DMS53 treated with DMSO at 0.1 percent for 48 hours (cell line): ENCODE data around the gene CERS6.
A peak's percentile ranks its signal among the peaks of the same experiment; 100 is the strongest.

Experiments
- DNase-seq: peaks from one replicate; lab custom pipeline; 2025; ENCODE audit not compliant: unreplicated experiment; lab: John Stamatoyannopoulos, UW

CERS6 gene

DNA sequence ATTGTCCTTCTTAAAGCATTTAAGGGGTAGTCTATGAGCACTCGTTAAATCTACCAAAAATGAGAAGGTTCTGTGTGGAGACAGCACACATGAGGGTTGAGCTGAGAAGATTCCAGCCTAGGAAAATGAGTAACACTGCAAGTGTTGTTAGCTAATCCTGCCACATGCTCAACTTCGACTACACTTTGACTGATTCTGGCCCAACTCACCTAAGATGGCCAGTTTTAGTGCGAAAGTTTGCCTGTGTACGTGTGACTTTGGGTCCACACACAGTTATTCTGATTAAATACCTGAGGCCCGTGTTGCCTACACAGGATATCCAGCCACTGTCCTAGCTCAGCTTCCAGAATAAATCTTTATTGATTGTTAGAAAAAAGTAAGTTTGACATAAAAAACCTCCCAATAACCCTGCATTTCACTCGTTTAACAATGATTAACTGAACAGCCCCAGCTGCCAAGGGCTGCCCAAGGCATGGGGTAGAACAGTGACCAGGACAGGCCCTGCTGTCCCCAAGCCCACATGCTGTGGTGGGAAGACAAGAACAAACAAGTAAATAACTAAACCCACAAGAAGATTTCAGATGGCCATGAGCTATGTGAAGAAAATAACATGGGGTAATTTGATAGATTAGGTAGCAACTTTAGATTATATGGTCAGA is 14.7 kb upstream of the CERS6 start:
- DNase-seq: no peak

DNA sequence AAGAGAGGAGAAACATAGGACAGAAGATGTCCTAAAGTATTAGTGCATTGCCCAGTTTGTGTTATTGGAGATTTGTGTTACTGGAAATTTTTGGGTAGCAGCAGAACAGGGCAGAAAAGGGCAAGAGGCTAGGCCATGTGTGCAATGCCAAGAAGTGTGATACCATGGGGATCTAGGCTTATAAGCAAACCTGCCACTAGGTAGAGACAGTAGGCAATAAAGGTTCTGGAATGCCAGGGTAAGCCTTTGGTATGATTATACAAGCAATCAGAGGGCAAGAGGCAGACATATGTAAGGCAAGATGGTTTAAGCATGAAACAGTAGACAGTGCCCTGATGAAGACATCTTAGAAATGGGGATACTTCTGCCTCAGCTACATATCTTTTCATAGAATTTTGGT is 12.3 kb upstream of the CERS6 start:
- no peak for DNase-seq

DNA sequence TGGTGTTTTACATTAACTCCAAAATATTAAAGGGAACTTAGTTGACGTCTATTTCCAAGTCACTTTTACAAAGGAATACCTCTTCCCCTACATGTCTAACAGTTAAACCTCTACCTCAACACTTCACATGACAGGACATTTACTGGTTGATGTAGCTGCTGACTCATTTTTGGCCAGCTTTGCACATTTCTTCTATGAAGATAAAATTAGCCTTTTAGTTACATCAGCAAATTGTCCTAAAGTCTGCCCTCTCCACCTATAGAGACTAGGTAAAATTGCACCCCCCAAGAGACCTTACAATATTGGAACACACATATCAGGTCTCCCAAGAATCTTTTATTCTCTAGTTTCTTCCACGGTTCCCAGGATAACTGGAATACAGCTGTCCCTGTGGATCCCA is 10.1 kb upstream of the CERS6 start:
- DNase-seq: no peak

DNA sequence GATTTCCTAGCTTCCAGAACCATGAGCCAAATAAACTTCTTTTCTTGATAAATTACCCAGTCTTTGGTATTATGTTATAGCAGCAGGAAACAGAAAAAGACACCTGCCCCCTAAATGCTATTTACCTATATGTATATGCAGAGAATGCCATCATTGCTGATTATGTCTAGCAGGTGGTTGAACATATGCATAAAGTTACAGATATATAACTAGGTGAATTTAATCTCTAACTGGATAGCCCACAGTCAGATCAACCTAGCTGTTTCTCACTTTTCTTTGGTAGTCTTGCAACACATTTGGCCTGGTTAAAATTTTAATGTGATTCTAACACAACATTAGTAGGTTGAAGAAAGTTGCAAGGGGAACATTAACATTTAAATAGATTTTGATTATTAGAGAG is 7.1 kb upstream of the CERS6 start:
- no peak for DNase-seq

DNA sequence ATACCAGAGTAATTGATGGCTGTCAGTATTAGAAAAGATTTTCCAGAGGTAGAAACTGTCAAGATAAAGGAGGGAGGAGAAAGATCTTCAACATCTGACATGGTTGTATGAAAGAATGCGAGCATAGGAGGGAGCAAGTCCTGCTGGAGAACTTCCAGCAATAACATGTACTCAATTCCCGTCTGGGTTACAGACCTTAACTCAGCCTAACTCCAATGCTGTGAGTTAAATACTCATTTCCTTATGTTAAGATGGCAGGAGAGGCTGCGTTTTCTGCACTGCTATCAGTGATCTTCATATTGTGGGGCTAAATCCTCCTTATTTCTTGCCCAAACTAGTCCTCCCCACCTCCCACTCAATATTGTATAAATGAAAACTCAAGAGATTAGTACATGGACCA is 6.7 kb upstream of the CERS6 start:
- DNase-seq: no peak

DNA sequence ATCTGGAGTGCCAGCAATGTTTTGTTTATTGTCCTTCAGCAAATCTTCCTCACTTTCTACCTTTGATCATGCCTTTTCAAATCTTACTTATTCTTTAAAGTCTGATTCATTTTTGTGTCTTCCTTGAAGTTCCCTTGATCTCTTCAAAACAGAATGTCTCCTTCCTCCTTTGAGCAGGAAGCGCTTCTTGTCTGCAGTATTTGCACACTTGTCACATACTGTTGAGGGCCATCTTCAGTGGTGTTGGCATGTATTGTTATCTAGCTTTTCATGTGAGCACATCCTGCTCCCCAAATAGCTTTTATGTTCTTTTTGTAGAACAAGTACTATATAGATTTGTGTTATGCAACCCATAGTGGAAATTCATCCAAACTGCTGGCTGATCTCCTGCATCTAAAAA is 5.9 kb upstream of the CERS6 start:
- no peak for DNase-seq

DNA sequence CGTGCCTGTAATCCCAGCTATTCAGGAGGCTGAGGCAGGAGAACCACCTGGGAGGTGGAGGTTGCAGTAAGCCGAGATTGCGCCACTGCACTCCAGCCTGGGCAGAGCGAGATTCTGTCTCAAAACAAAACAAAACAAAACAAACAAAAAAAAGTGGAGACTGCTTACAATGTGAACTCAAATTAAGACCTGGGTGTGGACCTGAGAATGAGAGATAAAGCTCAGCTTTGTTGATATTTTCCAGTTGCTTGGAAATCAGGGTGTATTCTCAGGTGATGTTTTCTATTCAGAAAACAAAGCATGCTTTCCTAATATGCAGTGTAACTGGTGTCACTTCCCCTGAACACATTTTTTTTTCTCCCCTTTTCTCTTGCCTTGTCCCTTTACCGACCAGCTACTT is 5.3 kb upstream of the CERS6 start:
- DNase-seq: no peak

DNA sequence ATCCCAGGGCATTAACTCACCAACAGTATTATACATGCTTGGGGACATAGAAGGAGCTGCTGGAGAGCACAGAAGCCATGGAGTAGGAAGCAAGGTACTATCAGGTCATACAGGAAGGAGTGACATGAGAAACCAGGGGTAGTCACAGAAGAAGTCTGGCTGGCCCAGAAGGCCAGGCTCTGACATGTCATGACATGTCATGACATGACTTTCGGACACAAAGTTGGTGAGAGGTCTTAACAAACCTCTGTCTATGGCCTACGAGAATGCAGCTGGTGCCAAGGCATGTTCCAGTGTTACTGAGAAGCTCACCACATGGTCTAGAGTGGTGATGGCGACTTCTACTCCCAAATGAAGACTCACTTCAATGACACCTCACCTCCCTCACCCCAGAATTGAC is 3.3 kb upstream of the CERS6 start:
- DNase-seq: no peak

DNA sequence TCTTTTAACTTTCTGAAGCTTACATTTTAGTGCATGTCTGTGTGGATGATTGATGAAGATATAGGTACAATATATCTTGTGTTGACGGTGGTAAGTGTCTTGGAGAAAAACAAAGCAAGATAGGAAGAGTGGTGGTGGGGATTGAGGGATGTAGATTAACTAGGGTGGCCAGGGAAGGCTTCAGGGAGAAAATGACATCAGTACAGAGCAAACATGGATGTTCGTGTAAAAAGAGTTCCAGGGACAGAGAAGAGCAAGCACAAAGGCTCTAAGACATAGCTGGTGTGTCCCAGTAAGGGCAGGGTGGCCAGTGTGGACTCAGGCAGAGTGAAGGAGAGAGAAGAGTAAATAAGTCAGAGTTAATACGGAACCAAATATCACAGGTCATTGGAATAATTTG is 2.7 kb upstream of the CERS6 start:
- DNase-seq: no peak

DNA sequence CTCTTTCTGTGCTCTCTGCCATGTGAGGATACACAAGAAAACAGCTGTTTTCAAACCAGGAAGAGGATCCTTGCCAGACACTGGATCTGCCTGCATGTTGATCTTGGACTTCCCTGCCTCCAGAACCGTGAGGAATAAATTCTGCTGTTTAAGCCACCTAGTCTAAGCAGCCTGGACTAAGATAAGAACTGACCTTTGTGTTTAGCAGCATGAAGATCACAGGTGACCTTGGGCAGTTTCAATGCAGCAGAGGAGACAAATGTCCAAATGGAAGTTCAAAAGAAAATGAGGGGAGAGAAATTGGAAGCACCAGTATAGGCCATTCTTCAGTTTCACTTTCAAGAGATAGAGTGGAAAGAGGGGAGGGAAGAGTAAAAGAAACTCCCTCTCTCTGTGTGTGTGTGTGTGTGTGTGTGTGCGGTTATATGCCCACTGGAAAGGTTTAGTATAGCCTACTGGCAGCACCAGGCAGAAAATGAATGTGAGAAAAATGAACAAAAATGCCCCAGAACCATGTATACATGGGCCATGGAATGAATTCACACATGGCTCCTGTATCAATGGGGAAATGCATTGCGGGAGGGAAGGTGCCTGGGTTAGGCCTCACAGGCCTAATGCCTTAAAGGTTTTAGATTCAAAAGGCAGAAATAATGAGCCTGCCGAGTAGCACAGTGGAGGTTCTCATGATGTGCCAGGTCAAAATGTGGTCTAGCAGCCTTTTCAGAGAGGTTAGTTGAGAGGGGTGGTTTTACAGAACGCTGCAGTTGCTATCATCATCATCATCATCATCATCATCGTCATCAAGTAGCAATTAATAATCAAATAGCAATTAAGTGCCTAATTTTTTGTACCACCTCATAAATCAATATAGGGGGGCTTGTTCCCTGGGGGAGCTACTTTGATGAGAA is 1.1 kb upstream of the CERS6 start:
- DNase-seq: no peak

DNA sequence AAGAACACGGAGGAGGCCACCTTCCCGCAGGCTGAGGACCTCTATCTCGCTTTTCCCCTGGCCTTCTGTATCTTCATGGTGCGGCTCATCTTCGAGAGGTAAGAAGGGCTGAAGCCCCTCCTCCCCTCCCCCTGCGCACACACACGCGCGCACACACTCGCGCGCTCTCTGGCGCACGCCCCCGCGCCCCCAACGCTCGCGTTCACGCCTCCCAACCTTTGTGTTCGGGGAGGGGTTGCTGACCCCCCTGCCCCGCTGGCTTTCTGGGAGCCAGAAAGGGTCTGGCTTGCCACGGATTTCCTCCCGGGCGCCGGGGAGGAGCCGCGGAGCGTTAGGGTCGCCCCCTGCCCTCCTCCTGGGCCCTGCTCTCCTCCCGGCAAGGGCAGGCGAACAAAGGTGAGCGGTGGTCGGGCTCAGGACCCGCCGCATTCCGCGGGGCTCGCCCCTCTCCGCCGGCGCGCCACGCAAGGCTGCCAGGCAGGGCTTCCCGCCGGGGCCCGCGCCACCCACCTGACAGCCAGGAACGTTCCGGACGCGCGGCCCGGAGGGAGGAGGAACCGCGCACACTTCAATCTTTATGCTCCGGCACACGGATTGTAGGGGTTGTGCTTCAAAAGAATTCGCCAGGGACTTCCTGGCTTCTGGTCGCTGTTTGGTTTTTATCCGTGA is 583 bp downstream of the CERS6 start:
- peak; percentile 36 for DNase-seq

DNA sequence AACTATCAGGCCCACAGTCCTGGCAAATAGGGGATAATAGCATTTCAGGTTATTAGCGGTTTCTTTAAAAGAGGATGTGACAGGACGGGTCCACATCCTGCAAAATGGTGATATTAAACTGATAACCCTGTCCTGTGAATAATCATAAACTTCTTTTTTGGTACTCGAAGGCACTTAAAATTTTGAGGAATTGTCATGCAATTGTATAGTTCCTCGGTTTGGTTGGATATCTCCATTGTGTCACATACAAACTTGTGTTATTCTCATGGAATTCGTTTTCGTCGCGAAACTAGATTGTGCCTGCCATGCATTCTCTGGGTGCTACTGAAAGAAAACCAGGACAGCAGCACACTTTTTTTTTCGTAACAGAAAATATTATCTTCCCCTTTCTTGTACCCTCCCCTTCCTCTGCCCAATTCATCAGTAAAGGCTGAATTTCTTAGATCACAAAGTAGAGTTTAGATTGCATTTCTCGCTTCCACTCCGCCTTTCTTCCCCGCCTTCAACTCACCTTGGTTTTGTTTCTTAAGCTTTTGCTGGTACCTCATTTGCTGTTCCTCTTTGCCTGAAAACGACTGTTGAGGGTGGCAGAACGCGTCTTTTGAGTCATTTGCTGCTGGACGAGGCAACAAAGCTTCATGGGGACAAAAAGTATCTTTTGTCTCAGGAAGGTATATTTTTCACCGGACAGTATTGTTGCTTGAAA is 1.3 kb downstream of the CERS6 start:
- DNase-seq: no peak

DNA sequence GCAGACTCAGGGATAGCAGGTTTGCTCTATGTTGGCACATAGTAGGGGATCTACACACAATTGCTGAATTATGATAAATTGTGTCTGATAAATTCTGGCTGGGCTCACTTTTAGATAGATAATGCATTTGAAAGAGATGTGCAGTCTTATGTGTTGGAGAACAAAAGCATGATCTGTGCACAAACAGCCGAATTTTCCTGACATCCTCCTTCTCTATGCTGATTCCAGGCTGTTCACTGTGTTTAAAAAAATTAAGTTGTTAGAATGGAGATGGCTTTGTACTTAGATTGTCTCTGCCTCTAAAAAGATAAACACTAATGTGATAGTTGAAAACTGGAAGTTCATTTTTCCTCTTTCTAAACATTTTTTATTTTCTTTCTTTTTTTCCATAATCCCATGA is 2.1 kb downstream of the CERS6 start:
- DNase-seq: no peak

DNA sequence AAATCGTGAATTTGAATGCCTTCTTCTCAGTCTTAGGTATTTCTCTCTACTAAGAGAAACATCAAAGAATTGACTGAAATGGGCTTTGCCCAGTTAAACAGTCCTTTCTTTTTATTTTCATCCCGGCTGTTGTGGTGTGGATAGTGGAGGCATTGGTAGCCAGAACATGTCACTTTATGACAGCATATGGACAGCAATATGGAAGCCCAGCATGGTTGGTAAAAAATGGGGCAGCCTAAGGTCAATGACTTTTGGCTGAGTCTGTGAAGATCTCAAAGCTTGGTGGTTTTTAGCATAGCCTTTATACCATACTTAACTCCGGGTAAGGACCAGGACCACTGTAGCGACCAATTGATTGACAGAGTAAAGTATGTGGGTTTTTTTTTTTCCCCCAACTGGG is 3.2 kb downstream of the CERS6 start:
- DNase-seq: no peak

DNA sequence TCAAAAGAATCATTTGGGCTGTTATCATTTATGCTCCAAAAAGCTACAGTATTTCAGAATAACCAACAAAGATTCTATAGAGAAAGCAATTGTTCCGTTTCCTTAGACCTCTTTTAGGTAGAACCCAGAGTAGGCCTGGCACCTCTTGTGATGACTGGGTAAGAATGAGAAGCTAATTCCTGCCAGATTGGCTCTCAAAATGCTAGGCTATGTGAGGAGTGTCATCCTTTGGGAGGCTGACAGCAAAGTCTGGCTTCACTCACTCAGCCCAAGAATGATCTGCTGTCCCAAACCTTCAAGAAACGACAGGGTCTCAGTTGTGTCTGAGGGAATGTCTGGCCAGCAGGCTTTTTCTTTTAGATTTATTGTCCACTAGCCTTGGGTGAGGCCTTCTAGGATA is 4.5 kb downstream of the CERS6 start:
- DNase-seq: no peak

DNA sequence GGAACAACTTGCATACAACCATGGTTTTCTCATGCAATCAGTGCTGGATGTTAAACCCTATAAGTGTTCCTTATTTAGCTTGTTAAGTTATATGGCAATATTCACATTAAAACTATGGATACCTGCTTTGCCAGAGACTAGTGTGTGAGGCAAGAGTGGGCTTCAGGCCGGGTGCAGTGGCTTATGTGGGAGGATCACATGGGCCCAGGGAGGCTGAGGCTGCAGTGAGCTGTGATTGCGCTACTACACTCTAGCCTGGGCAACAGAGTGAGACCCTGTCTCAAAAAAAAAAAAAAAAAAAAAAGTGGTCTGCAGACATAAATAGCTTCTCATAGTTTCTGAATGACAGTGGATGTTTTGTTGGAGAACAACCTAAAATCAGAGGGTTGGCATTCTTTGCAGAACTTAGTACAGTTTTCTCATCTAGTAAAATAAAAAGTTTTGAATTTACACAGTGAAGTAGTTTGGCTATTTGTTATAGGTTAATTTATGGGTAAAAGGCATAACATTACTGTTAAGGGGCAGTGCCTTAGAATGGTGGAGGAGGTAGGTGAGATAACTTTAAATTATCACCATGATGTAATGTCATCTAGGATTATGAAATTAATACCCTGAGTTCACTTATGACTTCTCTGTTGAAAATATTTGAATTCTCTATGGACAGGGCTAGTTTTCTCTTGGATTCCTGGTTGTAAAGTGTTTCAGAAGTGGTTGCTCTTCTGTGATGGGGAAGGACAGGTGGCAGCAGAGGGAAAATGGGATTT is 5.3 kb downstream of the CERS6 start:
- DNase-seq: no peak

DNA sequence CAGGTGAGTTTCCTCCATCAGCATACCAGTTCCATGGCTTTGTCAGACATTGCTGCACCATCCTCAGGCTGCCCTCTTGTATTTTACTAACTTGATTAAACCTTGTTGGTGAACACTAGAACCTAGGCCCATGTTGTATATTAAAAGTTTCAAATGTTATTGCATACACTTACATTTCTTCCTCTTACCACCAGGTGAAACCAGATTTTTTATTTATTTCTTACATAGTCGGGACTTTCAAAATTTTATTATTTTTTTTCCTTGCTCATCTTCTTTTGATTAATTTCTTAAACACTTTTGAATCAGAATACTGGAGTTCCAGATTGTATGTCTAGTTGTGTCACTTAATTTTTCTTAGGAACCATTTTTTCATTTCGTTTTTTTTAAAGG is 5.9 kb downstream of the CERS6 start:
- DNase-seq: no peak

DNA sequence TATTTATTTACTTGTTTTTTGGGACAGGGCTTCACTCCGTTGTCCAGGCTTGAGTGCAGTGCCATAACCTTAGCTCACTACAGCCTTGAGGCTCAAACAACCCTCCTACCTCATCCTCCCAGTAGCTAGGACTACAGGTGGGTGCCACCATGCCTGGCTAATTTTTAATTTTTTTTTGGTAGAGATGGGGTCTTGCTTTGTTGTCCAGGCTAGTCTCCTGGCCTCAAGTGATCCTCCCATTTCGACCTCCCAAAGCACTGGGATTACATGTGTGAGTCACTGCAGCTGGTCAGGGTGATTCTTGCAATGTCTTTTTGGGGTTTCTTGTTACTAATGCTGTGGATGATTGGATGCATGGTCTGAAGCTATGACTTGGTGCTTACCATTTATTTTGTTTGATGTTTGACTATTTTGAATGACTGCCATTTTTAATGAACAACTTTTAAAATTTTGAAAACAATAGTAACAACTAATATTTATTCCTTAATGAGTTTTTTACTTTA is 6.5 kb downstream of the CERS6 start:
- no peak for DNase-seq

DNA sequence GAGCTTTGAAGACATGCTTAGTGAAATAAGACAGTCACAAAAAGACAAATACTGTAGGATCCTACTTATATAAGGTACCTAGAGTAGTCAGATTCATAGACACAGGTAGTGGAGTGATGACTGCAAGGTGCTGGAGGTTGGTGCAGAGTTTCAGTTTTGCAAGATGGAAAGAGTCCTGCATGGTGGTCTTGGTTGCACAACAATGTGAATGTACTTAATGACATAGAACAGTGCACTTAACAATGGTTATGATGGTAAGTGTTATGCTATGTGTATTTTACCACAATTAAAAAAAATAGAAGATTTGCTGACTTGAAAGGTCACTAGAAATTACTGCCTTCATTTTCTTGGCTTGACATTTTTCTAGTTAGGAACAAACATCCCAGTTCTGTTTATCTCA is 9.5 kb downstream of the CERS6 start:
- no peak for DNase-seq

DNA sequence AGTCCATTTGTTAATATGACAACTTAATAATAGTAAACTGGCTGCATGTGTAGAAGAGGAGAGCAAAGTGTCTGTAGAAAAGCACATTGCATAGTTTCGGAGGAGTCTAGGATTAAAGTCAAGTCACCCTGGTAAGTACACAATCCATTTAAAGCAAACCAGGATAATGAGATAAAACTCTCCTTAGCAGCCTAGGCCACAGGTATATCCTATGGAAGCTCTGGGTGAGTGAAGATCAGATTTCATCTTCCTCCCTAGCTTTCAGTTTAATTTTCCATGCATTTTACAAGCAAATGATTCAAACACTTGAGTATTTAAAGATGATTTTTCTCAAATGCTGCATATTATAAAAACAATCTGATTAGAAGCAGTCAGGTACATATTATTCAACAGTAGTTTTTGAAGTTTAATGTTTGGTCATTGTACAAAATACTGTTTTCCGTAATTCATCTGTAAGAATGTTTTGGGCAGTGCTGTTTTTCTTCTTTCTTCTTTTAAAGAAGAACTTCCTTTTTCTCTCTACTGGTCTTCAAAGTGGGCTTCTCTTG is 10.2 kb downstream of the CERS6 start:
- DNase-seq: no peak
